K562 (cell line): ENCODE measurements around the gene IQCN. TPM values are rescaled to one million over a fixed set of nuclear protein-coding genes. Genes with fewer than 3 reads are reported as not detected.

Experiments
- HEY1 ChIP-seq: fragments of 250-450 bp; sonication (Bioruptor Pico); IDR thresholded peaks from 2 replicates; pipeline ENCODE4 v1.5.0; 2020; ENCODE audit warnings: mild to moderate bottlenecking, moderate library complexity, borderline replicate concordance
- RBFOX2 ChIP-seq: fragments of 200-400 bp; formaldehyde crosslinking; IDR thresholded peaks from 2 replicates; pipeline ENCODE4 v1.6.1; 2017; ENCODE audit warnings: low read depth, mild to moderate bottlenecking, low read length, moderate library complexity
- SMARCA4 ChIP-seq: fragments of 450-650 bp; IDR thresholded peaks from 2 replicates; pipeline ENCODE4 v1.6.1; 2016
- TBL1XR1 ChIP-seq, 2 experiments: IDR thresholded peaks; 2 replicates each; pipeline ENCODE4 v1.6.1; 2012; ENCODE audit warnings: improper control_type of control experiment in 2 of 2, low read length in 2 of 2, mild to moderate bottlenecking in 1 of 2
- ZNF444 ChIP-seq: fragments of 250-450 bp; sonication (Bioruptor Pico); IDR thresholded peaks from 2 replicates; pipeline ENCODE4 v1.4.0; 2020; ENCODE audit warnings: mild to moderate bottlenecking, moderate library complexity
- ZNF583 ChIP-seq: fragments of 250-450 bp; sonication (Bioruptor Pico); IDR thresholded peaks from 2 replicates; pipeline ENCODE4 v1.4.0; 2020
- polyA plus RNA-seq, 8 experiments: library from polyadenylated mRNA; depleted of rRNA in 4 of 8; stranded (reverse) in 5 of 8; unstranded in 3 of 8; fragments of >200 nt; fragmentation: Nextera tagmentation in 2 of 8; fragmentation: Illumina TruSeq in 1 of 8; extraction: Ambion mirVana in 2 of 8; extraction: Trizol in 1 of 8; gene quantifications; 2 replicates each; pipeline versions ENCODE4 v1.2.1 to v1.2.3, GENCODE V29; 2011 to 2014; ENCODE audit warnings: inconsistent platforms in 1 of 8, missing spikeins in 1 of 8
- total RNA-seq, 7 experiments: library from RNA; depleted of rRNA in 6 of 7; stranded (reverse); fragments of >200 nt in 6 of 7; fragmentation: Illumina TruSeq in 2 of 7; extraction: Trizol in 2 of 7; gene quantifications; 2 replicates each; pipeline versions ENCODE4 v1.2.1 to v1.2.3, GENCODE V29; 2011 to 2021; ENCODE audit warnings: low replicate concordance in 1 of 7
- TF ChIP-seq, protein P1 (sequence below): fragments of 200-800 bp; sonication (Bioruptor generic); IDR thresholded peaks from 2 replicates; pipeline ENCODE4 v1.6.1; 2017; ENCODE audit warnings: missing genetic modification characterization, missing compliant biosample characterization
- TF ChIP-seq, protein P2 (sequence below): sonication (generic); formaldehyde crosslinking; IDR thresholded peaks from 2 replicates; pipeline ENCODE4 v1.8.1; 2023; ENCODE audit warnings: mild to moderate bottlenecking, missing genetic modification reagents
- TF ChIP-seq, protein P3 (sequence below): fragments of 450-650 bp; IDR thresholded peaks from 2 replicates; pipeline ENCODE4 v1.6.1; 2016; ENCODE audit warnings: low read depth
- TF ChIP-seq, protein P4 (sequence below): fragments of 250-450 bp; sonication (Bioruptor Pico); IDR thresholded peaks from 2 replicates; pipeline ENCODE4 v1.4.0; 2020; ENCODE audit warnings: borderline replicate concordance
- TF ChIP-seq, protein P5 (sequence below): fragments of 250-450 bp; sonication (Bioruptor Pico); IDR thresholded peaks from 2 replicates; pipeline ENCODE4 v1.5.0; 2022; ENCODE audit warnings: mild to moderate bottlenecking

The IQCN gene
- total and polyA plus RNA-seq, 9 of the 15 experiments (the other 6 are each of a cell fraction or from before 2014, with no cell fraction given): 0.01 to 0.07 (median 0.04) TPM; not detected in 3

DNA sequence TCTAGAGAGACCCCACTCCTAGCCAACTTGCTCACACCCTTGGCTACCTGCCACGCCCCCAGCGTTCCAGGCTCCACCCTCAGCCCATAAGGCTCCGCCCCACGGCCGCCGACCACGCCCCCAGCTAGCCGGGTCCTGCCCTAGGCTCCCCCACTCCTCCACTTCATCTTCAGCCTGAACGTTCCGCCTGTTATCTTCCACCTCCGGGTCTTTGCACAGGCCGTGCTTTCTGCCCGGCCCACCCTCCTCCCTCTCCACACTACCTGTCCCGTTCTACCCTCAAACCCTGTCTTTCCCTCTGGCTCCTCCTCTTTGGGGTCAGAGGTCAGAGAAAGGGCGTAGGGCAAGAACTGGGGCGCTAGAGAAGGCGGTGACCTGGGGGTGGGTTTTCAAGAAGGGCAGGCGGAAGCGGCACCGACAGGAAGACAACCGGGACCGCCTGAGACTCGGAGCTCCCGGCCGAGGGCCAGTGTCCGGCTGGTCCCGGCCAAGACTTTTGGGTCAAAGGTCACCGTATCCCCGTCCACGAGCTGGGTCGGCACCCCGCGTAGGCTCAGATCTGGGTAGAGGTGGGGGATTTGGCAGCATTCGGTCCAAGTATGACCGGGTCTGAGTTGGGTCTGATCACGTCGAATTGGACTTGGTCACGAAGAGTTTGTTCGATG is 50.3 kb downstream of the IQCN start (continued):
- TF ChIP-seq ZNF444 (CRISPR knock-in tag): no peak
- TF ChIP-seq, protein P1, sequence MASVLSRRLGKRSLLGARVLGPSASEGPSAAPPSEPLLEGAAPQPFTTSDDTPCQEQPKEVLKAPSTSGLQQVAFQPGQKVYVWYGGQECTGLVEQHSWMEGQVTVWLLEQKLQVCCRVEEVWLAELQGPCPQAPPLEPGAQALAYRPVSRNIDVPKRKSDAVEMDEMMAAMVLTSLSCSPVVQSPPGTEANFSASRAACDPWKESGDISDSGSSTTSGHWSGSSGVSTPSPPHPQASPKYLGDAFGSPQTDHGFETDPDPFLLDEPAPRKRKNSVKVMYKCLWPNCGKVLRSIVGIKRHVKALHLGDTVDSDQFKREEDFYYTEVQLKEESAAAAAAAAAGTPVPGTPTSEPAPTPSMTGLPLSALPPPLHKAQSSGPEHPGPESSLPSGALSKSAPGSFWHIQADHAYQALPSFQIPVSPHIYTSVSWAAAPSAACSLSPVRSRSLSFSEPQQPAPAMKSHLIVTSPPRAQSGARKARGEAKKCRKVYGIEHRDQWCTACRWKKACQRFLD (CRISPR knock-in tag): peak; percentile 18; the same call in 1 of the 2 replicates
- TF ChIP-seq, protein P2, sequence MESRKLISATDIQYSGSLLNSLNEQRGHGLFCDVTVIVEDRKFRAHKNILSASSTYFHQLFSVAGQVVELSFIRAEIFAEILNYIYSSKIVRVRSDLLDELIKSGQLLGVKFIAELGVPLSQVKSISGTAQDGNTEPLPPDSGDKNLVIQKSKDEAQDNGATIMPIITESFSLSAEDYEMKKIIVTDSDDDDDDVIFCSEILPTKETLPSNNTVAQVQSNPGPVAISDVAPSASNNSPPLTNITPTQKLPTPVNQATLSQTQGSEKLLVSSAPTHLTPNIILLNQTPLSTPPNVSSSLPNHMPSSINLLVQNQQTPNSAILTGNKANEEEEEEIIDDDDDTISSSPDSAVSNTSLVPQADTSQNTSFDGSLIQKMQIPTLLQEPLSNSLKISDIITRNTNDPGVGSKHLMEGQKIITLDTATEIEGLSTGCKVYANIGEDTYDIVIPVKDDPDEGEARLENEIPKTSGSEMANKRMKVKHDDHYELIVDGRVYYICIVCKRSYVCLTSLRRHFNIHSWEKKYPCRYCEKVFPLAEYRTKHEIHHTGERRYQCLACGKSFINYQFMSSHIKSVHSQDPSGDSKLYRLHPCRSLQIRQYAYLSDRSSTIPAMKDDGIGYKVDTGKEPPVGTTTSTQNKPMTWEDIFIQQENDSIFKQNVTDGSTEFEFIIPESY (CRISPR knock-in tag): peak; percentile 70
- TF ChIP-seq, protein P3, sequence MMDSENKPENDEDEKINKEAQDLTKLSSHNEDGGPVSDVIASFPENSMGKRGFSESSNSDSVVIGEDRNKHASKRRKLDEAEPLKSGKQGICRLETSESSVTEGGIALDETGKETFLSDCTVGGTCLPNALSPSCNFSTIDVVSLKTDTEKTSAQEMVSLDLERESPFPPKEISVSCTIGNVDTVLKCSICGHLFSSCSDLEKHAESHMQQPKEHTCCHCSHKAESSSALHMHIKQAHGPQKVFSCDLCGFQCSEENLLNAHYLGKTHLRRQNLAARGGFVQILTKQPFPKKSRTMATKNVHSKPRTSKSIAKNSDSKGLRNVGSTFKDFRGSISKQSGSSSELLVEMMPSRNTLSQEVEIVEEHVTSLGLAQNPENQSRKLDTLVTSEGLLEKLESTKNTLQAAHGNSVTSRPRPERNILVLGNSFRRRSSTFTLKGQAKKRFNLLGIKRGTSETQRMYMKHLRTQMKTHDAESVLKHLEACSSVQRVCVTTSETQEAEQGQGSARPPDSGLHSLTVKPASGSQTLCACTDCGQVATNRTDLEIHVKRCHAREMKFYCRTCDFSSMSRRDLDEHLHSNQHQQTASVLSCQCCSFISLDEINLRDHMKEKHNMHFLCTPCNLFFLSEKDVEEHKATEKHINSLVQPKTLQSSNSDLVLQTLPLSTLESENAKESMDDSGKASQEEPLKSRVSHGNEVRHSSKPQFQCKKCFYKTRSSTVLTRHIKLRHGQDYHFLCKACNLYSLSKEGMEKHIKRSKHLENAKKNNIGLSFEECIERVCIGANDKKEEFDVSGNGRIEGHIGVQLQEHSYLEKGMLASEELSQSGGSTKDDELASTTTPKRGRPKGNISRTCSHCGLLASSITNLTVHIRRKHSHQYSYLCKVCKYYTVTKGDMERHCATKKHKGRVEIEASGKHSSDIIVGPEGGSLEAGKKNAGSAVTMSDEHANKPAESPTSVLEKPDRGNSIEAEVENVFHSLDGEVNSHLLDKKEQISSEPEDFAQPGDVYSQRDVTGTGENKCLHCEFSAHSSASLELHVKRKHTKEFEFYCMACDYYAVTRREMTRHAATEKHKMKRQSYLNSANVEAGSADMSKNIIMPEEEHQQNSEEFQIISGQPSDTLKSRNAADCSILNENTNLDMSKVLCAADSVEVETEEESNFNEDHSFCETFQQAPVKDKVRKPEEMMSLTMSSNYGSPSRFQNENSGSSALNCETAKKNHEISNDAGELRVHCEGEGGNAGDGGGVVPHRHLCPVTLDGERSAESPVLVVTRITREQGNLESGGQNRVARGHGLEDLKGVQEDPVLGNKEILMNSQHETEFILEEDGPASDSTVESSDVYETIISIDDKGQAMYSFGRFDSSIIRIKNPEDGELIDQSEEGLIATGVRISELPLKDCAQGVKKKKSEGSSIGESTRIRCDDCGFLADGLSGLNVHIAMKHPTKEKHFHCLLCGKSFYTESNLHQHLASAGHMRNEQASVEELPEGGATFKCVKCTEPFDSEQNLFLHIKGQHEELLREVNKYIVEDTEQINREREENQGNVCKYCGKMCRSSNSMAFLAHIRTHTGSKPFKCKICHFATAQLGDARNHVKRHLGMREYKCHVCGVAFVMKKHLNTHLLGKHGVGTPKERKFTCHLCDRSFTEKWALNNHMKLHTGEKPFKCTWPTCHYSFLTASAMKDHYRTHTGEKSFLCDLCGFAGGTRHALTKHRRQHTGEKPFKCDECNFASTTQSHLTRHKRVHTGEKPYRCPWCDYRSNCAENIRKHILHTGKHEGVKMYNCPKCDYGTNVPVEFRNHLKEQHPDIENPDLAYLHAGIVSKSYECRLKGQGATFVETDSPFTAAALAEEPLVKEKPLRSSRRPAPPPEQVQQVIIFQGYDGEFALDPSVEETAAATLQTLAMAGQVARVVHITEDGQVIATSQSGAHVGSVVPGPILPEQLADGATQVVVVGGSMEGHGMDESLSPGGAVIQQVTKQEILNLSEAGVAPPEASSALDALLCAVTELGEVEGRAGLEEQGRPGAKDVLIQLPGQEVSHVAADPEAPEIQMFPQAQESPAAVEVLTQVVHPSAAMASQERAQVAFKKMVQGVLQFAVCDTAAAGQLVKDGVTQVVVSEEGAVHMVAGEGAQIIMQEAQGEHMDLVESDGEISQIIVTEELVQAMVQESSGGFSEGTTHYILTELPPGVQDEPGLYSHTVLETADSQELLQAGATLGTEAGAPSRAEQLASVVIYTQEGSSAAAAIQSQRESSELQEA: no peak
- peak; percentile 79 for TF ChIP-seq RBFOX2
- TF ChIP-seq HEY1 (CRISPR knock-in tag): no peak
- 0 out of 2 replicates have a peak, but pooled peaks have one; percentile 21 for TF ChIP-seq ZNF583 (CRISPR knock-in tag)
- peak; percentile 76 for TF ChIP-seq SMARCA4
- TF ChIP-seq TBL1XR1 (IDR thresholded peaks at IDR 0.05; ENCODE audit: low read length in 2 of 2): peak in 1 of 2 experiments; percentile 37; a peak in 2 of 4 replicates
- TF ChIP-seq, protein P4, sequence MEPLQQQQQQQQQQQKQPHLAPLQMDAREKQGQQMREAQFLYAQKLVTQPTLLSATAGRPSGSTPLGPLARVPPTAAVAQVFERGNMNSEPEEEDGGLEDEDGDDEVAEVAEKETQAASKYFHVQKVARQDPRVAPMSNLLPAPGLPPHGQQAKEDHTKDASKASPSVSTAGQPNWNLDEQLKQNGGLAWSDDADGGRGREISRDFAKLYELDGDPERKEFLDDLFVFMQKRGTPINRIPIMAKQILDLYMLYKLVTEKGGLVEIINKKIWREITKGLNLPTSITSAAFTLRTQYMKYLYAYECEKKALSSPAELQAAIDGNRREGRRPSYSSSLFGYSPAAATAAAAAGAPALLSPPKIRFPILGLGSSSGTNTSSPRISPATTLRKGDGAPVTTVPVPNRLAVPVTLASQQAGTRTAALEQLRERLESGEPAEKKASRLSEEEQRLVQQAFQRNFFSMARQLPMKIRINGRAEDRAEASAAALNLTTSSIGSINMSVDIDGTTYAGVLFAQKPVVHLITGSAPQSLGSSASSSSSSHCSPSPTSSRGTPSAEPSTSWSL: peak; percentile 67; the same call in 1 of the 2 replicates
- TF ChIP-seq, protein P5, sequence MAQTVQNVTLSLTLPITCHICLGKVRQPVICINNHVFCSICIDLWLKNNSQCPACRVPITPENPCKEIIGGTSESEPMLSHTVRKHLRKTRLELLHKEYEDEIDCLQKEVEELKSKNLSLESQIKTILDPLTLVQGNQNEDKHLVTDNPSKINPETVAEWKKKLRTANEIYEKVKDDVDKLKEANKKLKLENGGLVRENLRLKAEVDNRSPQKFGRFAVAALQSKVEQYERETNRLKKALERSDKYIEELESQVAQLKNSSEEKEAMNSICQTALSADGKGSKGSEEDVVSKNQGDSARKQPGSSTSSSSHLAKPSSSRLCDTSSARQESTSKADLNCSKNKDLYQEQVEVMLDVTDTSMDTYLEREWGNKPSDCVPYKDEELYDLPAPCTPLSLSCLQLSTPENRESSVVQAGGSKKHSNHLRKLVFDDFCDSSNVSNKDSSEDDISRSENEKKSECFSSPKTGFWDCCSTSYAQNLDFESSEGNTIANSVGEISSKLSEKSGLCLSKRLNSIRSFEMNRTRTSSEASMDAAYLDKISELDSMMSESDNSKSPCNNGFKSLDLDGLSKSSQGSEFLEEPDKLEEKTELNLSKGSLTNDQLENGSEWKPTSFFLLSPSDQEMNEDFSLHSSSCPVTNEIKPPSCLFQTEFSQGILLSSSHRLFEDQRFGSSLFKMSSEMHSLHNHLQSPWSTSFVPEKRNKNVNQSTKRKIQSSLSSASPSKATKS (CRISPR knock-in tag): no peak
